ENCODE results near the gene PCNX4.

DNA sequence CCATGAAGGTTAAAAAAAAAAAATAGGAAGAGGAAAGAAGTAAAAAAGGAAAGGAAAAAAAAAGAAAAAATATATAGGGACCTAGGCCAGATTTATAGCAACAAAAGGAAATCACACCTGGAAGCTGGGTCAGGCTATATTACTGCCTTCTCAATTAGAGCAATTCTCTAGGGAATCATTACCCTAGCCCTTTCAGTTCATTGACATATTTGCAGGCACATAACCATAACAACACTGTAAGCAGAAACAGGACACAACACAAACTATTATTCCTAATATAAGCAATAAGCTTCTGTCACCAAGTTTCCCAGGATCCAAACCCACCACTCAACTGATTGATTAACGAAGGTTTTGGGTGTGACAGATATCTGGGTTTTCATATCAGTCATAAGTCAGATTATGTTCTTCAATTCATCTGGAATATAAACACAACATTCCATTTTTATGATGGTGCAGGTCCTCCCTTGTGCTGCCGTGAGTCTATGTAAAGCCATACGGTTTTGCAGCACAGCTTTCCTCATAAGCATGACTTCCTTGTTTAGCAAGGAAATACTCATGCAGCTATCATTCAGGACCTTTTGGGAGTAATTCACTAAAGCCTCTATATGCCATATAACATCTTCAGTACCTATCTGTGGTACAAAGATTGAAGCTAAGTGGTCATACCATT, 4.2 kb downstream of the PCNX4 start:
- TF ChIP-seq GATA2 (IDR thresholded peaks at IDR 0.05; ENCODE audit: low read depth, low read length): no peak
- TF ChIP-seq GATA3 (IDR thresholded peaks at IDR 0.05; ENCODE audit: low read depth, low read length): no peak

All from SH-SY5Y (cell line).